HG03097 (cell line): ENCODE data around the gene DOCK4.
A peak's percentile ranks its signal among the peaks of the same experiment; 100 is the strongest.

Source experiments
- ATAC-seq: cut with Tn5 transposase; IDR thresholded peaks from one replicate; pipeline ENCODE4 v1.9.1; 2021; ENCODE audit not compliant: unreplicated experiment, low FRiP score

Gene DOCK4

DNA sequence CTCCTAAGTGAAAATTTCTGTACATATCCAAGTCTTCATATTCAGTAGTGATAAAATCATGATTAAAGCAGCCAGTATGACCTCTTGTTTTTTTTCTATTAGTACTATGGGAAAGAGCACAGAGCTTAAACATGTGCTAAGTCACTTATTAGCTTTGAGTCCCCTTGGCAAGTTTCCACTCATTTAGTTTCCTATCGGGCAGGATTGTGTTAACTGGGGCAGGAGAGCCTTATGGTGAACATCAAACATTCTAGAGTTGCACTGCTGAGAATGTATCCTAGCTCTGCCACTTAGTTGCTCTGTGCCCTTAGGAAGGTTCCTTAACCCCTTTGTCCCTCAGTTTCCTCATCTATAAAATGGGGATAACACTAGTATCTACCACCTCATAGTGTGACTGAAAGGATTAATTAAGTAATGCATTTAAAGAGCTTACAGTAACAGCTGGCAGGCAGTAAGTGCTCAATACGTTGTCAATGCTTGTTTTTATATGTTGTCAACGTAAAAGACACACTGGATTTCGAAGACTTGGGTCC is 117.6 kb downstream of the DOCK4 start:
- no peak for ATAC-seq

DNA sequence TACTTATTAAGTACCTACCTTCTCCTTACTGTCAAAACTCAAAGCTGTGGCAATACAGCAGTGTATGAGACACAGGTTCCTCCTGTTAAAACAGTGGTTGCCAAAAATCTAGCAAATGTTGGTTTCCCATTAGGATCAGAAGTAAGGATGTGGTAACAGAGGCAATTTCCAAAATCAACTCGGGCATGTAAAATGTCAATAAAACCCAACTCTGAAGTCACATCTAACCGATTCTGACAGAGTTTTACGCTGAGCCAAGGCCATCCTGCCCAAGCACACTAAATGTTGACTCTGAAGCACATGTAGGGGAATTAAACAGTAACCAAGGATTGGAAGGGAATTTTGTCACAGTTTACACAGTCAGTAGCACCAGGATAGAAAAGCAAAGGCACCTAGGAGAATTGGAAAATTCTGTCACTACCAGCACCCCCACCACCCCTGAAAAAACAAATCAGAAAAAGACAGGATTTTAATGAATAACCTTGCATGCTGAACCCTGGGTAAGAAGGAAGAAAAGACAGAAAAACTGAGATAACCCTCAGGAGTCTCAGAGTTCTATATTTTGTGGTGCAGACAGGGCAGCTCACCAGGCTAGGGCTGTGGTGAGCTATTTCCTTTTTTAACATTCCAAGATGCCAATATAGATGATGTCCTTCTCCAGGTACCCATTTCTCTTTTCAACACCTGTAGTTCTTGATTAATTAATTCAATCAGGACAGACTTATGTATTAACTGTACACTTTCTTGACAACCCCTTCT is 119.5 kb downstream of the DOCK4 start:
- no peak for ATAC-seq

DNA sequence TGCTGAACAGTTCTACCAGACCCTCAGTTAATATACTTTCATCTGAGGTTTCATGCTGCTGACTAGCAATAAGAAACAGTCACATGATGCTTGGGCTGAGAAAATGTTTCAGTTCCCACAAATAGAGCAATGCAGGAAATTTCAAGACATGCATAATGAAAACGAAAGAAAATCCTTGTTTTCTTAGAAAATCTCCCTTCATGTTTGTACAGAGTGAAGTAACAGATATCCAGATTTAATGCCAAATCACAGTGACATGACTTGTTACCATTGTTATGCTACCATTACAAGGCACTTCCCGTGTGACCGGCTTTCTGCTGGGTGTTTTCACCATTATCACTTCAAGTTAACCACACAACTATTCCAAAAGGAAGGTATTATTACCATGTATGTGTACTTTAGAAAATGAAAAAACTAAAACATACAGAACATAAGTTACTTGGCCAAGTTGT is 121.7 kb downstream of the DOCK4 start:
- ATAC-seq: peak; percentile 52

DNA sequence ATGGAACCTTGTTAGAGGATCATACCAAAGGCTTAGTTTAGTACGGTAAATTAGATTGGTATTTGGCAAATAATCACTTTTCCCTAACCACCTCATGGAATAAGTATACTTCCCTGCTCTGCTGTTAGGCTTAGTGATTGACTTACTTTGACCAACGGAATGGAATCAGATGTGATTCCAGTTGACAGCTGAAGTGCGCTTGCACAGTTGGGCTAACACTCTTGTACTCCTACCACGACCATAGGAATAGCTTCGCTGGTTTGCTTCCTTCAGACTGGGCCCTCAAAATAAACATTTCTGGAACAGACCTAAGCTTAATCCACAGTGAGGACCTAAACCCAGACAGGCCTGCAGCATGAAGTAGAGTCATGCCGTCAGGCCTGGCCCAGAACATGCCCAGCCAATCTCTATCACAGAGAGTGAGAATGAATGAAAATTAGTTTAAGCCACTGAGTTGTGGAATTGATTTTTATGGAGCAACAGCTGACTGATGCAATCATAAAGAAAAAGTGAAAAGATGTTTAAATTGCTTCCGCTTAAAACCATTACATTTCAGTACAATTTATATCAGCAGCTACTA is 122.3 kb downstream of the DOCK4 start:
- ATAC-seq: no peak

DNA sequence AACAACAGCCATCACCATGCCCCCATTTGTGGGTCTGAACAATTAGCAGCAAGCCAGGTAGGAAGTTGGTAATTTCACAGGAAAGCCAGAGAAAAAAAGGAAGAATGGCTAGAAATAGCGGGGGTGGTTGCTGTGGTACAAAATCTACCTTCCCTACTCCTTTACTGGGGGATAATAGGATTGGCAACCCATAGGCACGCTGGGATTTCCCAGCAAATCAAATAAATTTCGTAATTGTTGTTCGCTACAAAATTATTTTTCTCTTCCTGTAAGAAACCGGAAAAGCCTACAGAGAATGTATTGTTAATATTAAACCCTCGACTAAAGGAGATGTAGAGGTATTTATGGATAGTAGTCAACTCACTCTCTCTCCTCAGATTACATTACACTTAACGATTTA is 123.9 kb downstream of the DOCK4 start:
- no peak for ATAC-seq

DNA sequence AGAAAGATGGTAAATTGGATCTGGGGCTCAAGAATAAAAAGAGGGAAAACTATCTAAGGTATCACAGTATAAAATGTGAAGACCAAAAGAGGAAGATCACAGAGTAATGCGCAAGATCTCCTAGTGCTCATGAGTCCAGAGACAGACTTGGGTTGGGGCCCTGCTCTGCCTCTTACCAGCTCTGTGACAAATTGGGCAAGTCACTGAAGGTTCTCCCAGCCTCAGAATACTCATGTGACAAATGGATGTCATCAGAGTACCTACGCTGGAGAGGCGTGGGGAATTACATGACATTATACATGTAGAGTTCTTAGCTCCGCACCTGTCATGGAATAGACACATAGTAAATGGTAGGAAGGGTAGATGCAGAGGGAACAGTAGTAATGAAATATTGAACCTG is 124.4 kb downstream of the DOCK4 start:
- ATAC-seq: no peak

DNA sequence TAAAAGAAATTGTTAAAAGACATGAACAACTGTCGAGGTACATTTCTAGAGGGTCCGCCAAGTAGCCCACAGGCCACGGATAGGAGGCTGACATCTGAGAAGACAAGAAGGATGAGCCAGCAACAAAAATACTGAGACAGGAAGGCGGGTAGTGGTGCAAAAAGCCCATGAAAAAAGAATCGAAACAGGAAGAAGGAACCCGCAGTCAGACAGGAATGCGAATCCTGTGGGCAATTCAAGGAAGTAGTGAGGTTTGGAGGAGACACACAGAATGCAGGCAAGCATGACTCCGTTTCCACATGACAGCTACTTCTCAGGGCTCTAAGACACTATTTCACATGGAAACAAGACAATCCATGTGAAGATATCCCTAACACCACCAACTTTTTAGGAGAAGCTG is 125.2 kb downstream of the DOCK4 start:
- ATAC-seq: peak; percentile 36

DNA sequence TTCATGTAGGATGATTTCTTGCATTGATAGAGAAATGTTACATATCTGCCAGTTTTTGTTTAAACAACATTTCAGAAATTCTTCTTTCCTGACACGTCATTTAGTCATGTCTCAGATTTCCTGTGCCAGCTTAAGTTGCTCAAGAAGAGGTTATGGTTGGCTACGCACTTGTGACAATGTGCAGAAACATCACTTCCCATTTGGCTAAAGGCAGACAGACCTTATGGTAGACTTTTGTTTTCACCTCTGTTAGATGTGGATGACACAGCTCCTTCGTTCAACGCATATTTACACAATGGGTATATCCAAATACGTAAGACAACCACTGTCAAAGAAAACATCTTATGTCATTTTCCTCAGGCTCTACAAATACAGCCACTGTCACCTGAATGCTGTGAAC is 125.8 kb downstream of the DOCK4 start:
- peak; percentile 90 for ATAC-seq

DNA sequence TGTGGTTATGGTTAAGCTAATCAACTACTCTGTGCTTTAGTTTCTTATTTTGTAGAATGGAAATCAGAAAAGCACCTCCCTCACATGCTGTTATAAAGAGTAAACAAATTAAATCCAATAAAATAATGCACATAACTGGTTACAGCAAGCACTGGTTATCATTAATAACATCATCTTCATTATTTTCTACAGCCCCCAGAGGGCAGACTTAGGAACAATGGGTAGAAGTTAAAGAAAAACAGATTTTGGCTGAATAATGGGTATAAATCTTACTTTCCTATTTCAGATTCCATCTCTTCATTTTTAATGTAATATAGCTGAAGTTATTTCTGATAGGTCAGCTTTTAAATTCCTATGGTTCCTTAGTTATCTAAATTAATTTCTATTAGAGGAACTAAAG is 126.5 kb downstream of the DOCK4 start:
- no peak for ATAC-seq

DNA sequence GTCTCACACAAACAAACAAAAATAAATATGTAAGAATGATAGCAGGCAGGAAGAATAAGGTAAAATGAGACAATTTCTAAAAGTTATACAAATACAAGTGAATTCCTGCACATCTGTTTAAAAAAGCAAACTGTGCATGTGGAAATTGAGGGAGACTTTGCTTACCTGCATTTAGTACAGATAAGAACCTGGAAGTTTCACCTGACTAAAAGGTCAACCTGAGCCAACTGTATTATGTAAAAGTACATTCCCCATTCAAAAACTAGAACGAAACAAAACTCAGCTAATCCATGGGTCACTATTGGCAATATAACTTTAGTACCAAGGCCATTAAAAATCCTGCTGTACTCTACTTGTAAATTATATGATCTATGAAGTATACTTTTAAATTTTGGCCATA is 127.1 kb downstream of the DOCK4 start:
- ATAC-seq: no peak

DNA sequence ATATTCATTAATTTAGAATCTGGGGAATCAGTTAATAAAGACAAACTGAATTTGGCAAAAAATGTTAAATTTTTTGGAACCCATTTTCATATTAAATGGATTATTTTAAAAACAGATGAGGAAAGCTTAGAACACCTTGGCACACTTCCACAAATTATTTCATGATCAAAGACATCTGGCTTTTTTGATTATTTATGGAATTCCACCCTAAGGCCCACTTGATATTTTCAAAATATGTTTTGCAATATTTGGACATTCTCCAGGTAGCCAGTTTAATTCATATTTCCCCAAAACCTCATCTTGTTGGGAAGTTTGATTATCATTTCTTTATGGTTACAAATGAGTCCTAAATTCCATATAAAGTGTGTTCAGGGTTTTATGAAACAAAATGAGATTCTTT is 129.9 kb downstream of the DOCK4 start:
- no peak for ATAC-seq

DNA sequence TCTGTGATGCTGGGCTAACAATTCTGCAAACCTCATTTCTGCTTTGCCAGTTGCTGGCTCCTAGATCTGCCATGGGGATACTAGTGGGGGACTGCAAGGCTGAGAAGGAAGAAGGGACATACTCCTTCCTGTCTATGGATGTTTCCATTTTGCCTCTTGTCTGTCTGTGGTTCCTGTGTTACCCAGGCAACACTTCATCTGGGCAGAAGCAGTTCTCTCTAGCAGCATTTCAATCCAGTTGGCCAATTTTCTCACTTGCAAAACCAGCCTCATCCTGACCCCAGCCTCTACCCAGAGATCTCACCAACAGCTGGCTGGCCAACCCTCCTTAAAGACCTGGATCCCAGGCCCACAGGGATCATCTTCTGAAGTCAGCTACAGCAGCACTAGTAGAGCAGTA is 131.7 kb downstream of the DOCK4 start:
- ATAC-seq: no peak

DNA sequence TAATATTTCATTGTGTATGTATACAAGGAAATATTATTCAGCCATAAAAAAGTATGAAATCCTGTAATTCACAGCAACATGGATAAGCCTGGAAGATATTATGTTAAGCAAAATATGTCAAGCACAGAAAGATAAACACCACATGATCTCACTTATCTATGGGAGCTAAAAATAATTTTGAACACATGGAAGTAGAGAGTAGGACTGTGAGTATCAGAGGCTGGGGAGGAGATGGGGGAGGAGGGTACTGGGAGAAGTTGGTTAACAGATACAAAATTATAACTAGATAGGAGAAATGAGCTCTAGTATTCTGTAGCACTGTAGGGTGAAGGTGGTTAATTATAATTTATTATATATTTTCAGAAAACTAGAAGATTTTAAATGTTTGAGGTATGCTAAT is 132.7 kb downstream of the DOCK4 start:
- ATAC-seq: no peak

DNA sequence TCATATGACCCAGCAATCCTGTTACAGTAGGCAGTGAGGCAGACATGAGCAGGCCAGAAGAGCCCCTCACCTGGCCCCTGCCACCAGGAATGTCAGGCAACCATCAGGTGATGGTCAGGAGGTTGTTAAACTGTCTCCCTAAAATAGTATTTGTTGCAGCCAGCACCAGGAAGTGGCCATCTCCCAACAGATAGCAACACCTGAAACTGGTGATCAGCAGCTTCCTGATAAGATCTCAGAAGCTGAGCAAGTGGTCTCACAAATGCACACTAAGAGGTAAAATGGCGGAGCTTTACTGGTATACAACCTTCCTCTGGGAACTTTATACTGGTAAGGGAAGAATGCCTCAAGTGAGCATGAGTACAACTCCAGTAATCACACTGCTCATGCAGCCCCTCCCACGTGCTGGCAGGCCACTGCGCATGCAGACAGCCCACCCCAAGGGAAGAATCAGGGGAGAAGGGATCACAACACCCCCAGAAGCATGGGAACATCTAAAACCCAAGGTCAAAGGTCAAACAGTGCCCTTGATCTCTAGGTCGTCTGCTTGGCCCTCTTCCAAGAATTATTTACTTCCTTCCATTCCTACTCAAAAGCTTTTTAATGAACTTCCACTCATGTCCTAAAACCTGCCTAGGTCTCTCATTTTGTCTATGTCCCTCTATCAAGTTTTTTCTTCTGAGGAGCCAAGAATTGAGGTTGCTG is 133.5 kb downstream of the DOCK4 start:
- ATAC-seq: no peak

DNA sequence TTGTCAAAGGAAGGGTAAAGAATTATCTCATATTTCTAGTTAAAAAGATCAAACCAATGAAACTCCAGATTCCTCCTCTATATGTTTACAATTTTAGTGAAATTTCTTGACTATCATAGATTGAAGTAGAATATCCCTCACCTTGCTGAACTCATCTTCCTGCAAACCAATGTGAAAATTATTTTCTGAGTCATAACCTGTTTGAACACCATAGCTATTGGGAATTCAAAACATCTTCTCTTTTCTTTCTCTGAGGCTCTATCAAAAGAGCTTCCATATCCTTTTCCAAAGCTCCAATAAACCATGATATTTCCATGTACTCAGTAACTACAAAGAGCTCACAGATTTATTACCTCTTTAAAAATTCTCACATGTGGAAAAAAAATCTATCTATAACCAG is 134.3 kb downstream of the DOCK4 start:
- no peak for ATAC-seq

DNA sequence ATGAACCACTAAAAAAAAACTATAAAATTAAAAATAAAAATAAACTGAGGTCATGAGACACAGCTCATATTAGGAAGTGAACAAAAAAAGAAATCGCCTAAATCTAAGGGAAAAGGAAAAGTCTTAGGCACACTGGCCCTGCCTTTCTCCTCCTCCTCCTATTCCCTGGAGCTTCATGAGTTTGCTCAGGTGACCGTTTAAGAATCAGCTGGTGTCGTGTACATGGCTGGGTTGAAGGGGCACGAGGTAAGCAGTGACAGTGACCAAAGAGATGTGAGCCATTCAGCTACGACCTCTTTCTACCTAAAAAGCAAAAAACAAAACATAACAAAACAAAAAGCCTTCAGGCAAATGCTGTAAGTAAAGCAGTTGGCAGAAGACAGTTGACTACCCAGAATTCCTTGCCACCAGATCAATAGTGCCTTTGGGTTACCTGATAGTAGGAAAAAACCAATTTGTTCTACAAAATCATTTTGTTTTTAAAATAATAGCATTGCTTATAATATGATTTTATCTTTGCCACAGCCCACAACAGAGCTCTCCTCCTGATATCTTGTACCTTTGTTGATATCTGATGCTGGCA is 135.4 kb downstream of the DOCK4 start:
- ATAC-seq: no peak

DNA sequence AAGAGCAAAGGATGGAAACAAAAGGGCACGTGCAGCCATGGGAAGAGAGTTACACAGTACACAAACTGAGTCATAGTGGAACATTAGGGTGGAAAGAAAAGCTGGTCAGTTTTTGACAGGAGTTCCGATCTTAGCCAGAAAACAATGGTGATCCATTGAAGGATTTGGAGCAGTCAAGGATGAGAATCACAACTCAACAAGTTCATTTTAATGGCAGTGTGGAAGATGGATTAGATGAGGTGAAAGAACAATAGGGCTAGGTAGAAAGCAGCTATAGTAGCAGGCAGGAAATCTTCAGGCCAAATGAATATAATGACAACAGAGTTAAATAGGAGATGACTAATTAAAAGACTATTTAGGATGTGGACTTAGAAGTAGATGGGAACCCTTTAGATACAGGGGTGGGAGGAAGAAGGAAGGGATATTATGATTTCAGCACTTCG is 136.3 kb downstream of the DOCK4 start:
- no peak for ATAC-seq

DNA sequence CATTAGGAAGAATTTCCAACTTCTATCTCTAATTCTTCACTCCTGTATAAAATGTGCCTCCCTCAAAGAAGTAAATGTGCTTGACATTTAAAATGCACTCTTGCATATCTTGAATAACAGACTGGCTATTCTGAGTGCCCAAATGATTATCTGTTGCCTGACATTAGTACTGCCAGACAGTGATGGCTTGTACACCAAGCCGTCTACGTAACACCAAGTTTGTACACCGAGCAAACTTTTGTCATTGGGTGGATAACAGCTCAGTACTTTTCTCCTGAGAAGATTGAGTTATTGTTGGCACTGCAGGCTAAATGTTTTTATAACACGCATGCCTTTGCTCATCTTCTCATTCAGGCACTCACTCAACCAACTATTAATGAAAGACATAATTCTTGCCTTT is 137.2 kb downstream of the DOCK4 start:
- no peak for ATAC-seq

DNA sequence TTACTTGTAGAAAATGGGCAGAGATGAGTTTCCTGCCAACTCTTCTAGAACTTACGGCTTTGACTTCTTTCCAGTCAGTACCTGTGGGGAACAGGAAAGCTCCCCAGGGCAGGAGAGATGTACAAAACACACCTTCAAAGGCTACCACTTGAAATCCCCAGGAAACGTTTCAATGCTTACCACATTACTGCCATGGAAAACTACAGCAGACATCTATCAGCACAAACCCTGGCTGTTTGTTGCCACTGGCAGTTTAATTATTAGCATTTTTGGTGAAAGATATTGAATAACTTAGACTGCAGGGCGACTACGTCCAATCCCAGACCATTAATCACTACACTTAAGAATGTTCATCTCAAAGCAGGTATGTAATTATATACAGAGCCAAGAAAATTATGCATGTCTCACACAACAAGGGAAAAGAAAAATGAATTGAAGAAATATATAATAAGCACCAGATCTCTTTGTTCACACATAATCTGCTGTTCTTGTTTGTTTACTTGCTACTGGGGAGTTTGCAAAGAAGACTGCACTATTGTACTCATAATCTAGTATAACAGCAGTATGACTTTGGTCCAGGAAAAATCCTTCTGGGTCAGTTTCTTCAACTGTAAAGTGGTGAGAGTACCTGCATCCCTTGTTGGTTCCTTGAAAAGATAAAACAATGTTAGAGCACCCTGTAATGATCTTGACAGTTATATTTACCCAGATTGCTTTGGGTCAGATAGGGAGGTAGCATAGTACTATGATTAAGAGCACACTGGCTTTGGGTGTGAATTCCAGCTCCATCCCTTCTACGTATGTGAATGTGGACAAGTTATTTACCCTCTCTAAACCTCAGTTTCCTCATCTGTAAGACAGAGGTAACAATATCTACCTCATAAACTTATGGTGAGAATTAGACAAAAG is 138.3 kb downstream of the DOCK4 start:
- ATAC-seq: no peak

DNA sequence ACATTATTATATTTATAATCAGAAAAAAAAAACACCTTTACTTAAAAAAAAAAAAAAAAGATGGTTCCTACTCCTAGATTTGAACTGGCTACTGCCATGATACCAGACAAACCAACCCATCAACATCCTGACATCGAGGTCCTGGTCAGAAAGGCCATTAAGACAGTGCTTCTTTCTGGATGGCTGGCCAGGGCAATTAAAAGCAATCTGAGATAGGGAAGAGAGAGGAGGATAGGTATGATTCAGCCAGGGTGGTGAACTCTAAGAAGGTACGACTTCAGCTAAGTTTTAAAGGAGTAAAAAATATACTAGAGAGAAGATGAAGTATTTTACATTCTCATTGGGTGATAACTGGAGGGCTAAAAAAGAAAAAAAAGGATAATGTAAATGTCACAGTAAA is 139.0 kb downstream of the DOCK4 start:
- ATAC-seq: no peak
